GM10847 (cell line): Measurements from ENCODE around the gene FAM184B.

Source experiments
- POLR2A ChIP-seq: IDR thresholded peaks from 2 replicates; pipeline ENCODE4 v1.6.1; 2011; ENCODE audit not compliant: insufficient read length; ENCODE audit errors: extremely low read depth

Gene FAM184B

GRCh38 chr4:17599826-17600225, 181.6 kb downstream of the FAM184B start:
- no peak for TF ChIP-seq POLR2A

- TF ChIP-seq POLR2A: no peak
These were observed 183.9 kb downstream of the FAM184B start for GRCh38 chr4:17597517-17597916.

- no peak for TF ChIP-seq POLR2A
These were observed 185.9 kb downstream of the FAM184B start for GRCh38 chr4:17595471-17596005.

- TF ChIP-seq POLR2A: no peak
These were observed 192.1 kb downstream of the FAM184B start for GRCh38 chr4:17589355-17589754.

- TF ChIP-seq POLR2A: no peak
These were observed 194.2 kb downstream of the FAM184B start for GRCh38 chr4:17587094-17587822.

- no peak for TF ChIP-seq POLR2A
These were observed 196.8 kb downstream of the FAM184B start for GRCh38 chr4:17584521-17585213.

GRCh38 chr4:17583941-17584340, 197.5 kb downstream of the FAM184B start:
- TF ChIP-seq POLR2A: no peak

- TF ChIP-seq POLR2A: no peak
These were observed 198.1 kb downstream of the FAM184B start for GRCh38 chr4:17583276-17583675.

GRCh38 chr4:17580969-17581368, 200.5 kb downstream of the FAM184B start:
- no peak for TF ChIP-seq POLR2A
